Fibroblast of skin of right quadriceps (primary cell): Measurements from ENCODE around the gene MT1HL1.

ENCODE experiments used
- DNase-seq: peaks from one replicate; pipeline ENCODE4 v3.0.0-alpha.2; 2013

Gene MT1HL1

GRCh38 chr1:237004116-237004515 lies at the start of gene MT1HL1:
Gene MT1HL1 (minus strand): TSS chr1:237004441. CDS start chr1:237004372, 69 bp downstream.
- DNase-seq = no peak

- DNase-seq = no peak
Observed at GRCh38 chr1:237050915-237051314, 46.7 kb upstream of the MT1HL1 start.

- no peak for DNase-seq
Observed at GRCh38 chr1:237050185-237050584, 45.9 kb upstream of the MT1HL1 start.

GRCh38 chr1:237048803-237049202 lies 44.6 kb upstream of the MT1HL1 start:
- no peak for DNase-seq

- no peak for DNase-seq
Observed at GRCh38 chr1:237045278-237046016, 41.2 kb upstream of the MT1HL1 start.

GRCh38 chr1:237043846-237044636 lies 39.8 kb upstream of the MT1HL1 start:
- no peak for DNase-seq

- no peak for DNase-seq
Observed at GRCh38 chr1:237042892-237043576, 38.8 kb upstream of the MT1HL1 start.

- no peak for DNase-seq
Observed at GRCh38 chr1:237042526-237042891, 38.3 kb upstream of the MT1HL1 start.

GRCh38 chr1:237041795-237042525 lies 37.7 kb upstream of the MT1HL1 start, which contains the start of gene RYR2:
Gene RYR2 (plus strand): TSS chr1:237042184. CDS start chr1:237042522, 338 bp downstream.
- no peak for DNase-seq

- no peak for DNase-seq
Observed at GRCh38 chr1:237041461-237041794, 37.2 kb upstream of the MT1HL1 start.

GRCh38 chr1:237040823-237041222 lies 36.6 kb upstream of the MT1HL1 start:
- DNase-seq = no peak

GRCh38 chr1:237038211-237038610 lies 34.0 kb upstream of the MT1HL1 start:
- DNase-seq = no peak

GRCh38 chr1:237035759-237036158 lies 31.5 kb upstream of the MT1HL1 start:
- no peak for DNase-seq

- no peak for DNase-seq
Observed at GRCh38 chr1:237033804-237034203, 29.6 kb upstream of the MT1HL1 start.

- DNase-seq = no peak
Observed at GRCh38 chr1:237033061-237033460, 28.8 kb upstream of the MT1HL1 start.

GRCh38 chr1:237032029-237032428 lies 27.8 kb upstream of the MT1HL1 start:
- no peak for DNase-seq

- DNase-seq = no peak
Observed at GRCh38 chr1:237031480-237031879, 27.2 kb upstream of the MT1HL1 start.

GRCh38 chr1:237029850-237030535 lies 25.8 kb upstream of the MT1HL1 start:
- no peak for DNase-seq

GRCh38 chr1:237029240-237029639 lies 25.0 kb upstream of the MT1HL1 start:
- DNase-seq = no peak

- no peak for DNase-seq
Observed at GRCh38 chr1:237025358-237026074, 21.3 kb upstream of the MT1HL1 start.

- DNase-seq = no peak
Observed at GRCh38 chr1:237018896-237019295, 14.7 kb upstream of the MT1HL1 start.

GRCh38 chr1:237016626-237017025 lies 12.4 kb upstream of the MT1HL1 start:
- DNase-seq = no peak
